Measurements from ENCODE around the gene CHD9NB. TPM values are rescaled to one million over a fixed set of nuclear protein-coding genes. Genes with fewer than 3 reads are reported as not detected.
A peak's percentile ranks its signal among the peaks of the same experiment; 100 is the strongest.

Gene CHD9NB
- total and polyA plus RNA-seq, 10 of the 15 experiments (the other 5 are each of a cell fraction or from before 2014, with no cell fraction given): 0.14 to 1.6 (median 0.73) TPM

- WGBS (ENCODE audit: insufficient coverage, insufficient replicate concordance, low lambda C conversion rate, missing lambda C conversion rate): 26% methylated on average over 1 of the region's 1 CpG
- ATAC-seq: peak; percentile 36; the same call in 1 of the 3 replicates
- H3K4me1 ChIP-seq (ENCODE audit: control insufficient read depth, insufficient read depth, low read length): no peaks in the 10 kb centered on the region
- no peak overlapping the region for H3K27ac ChIP-seq (ENCODE audit: control insufficient read depth, insufficient read depth)
- ChIA-PET POLR2A (no interaction called here), SMC1A (ENCODE audit: uncharacterized antibody, unreplicated experiment) (no interaction called here), RAD21 (ENCODE audit: unreplicated experiment) (no interaction called here), CTCF (no interaction called here)
- no peaks in the 10 kb centered on the region for H3K27me3 ChIP-seq (replicated peaks in 1 of 2; ENCODE audit: control insufficient read depth in 2 of 2, insufficient read depth in 2 of 2, low read length in 1 of 2)
- in situ Hi-C loops (cut with MboI): no loop called here
- no peak overlapping the region for H3K4me2 ChIP-seq (ENCODE audit: control insufficient read depth, insufficient read depth)
- BruUV-seq (replicated peaks): no TSS peak
- no peaks in the 10 kb centered on the region for H3K9me3 ChIP-seq (replicated peaks; ENCODE audit: control insufficient read depth, insufficient read depth, low read length)
- no peak for DNase-seq (ENCODE audit: low read depth, low spot score)
- no peak overlapping the region for H3K4me3 ChIP-seq
- no peaks in the 10 kb centered on the region for H4K20me1 ChIP-seq (ENCODE audit: control insufficient read depth, insufficient read depth)
- no peak overlapping the region for H2AFZ ChIP-seq (ENCODE audit: control insufficient read depth, low read depth, low read length)
- H3K36me3 ChIP-seq (ENCODE audit: control insufficient read depth in 2 of 2, insufficient read depth in 2 of 2, low read length in 1 of 2): no peaks in the 10 kb centered on the region
- no peaks in the 10 kb centered on the region for H3K79me2 ChIP-seq (ENCODE audit: control insufficient read depth, insufficient read depth, low read length)
- peak; percentile 49 for FAIRE-seq
- no peak overlapping the region for H3K9ac ChIP-seq (ENCODE audit: control insufficient read depth, insufficient read depth, low read length)
- intact Hi-C loops (cut with micrococcal nuclease; ENCODE audit: unreplicated experiment): no loop called here
- TF ChIP-seq USF1 (IDR thresholded peaks at IDR 0.05; ENCODE audit: borderline replicate concordance, extremely low read length, insufficient read depth, low read depth, low read length) (no peak), RELB (IDR thresholded peaks at IDR 0.05; ENCODE audit: low read depth) (no peak), NFIC (IDR thresholded peaks at IDR 0.05; ENCODE audit: low read depth, low read length) (no peak), SMARCA5 (IDR thresholded peaks at IDR 0.05) (no peak), E2F8 (IDR thresholded peaks at IDR 0.05; ENCODE audit: low read depth, partially characterized antibody) (no peak), BACH1 (IDR thresholded peaks at IDR 0.05; ENCODE audit: borderline replicate concordance) (no peak), IRF5 (IDR thresholded peaks at IDR 0.05; ENCODE audit: borderline replicate concordance) (no peak), BCL11A (IDR thresholded peaks at IDR 0.05; ENCODE audit: low read depth, low read length) (no peak), RFX5 (IDR thresholded peaks at IDR 0.05; ENCODE audit: low read depth, low read length) (no peak)
- TF ChIP-seq, protein P1, sequence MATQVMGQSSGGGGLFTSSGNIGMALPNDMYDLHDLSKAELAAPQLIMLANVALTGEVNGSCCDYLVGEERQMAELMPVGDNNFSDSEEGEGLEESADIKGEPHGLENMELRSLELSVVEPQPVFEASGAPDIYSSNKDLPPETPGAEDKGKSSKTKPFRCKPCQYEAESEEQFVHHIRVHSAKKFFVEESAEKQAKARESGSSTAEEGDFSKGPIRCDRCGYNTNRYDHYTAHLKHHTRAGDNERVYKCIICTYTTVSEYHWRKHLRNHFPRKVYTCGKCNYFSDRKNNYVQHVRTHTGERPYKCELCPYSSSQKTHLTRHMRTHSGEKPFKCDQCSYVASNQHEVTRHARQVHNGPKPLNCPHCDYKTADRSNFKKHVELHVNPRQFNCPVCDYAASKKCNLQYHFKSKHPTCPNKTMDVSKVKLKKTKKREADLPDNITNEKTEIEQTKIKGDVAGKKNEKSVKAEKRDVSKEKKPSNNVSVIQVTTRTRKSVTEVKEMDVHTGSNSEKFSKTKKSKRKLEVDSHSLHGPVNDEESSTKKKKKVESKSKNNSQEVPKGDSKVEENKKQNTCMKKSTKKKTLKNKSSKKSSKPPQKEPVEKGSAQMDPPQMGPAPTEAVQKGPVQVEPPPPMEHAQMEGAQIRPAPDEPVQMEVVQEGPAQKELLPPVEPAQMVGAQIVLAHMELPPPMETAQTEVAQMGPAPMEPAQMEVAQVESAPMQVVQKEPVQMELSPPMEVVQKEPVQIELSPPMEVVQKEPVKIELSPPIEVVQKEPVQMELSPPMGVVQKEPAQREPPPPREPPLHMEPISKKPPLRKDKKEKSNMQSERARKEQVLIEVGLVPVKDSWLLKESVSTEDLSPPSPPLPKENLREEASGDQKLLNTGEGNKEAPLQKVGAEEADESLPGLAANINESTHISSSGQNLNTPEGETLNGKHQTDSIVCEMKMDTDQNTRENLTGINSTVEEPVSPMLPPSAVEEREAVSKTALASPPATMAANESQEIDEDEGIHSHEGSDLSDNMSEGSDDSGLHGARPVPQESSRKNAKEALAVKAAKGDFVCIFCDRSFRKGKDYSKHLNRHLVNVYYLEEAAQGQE (IDR thresholded peaks at IDR 0.05; ENCODE audit: low read depth, low read length): no peak
- TF ChIP-seq, protein P2, sequence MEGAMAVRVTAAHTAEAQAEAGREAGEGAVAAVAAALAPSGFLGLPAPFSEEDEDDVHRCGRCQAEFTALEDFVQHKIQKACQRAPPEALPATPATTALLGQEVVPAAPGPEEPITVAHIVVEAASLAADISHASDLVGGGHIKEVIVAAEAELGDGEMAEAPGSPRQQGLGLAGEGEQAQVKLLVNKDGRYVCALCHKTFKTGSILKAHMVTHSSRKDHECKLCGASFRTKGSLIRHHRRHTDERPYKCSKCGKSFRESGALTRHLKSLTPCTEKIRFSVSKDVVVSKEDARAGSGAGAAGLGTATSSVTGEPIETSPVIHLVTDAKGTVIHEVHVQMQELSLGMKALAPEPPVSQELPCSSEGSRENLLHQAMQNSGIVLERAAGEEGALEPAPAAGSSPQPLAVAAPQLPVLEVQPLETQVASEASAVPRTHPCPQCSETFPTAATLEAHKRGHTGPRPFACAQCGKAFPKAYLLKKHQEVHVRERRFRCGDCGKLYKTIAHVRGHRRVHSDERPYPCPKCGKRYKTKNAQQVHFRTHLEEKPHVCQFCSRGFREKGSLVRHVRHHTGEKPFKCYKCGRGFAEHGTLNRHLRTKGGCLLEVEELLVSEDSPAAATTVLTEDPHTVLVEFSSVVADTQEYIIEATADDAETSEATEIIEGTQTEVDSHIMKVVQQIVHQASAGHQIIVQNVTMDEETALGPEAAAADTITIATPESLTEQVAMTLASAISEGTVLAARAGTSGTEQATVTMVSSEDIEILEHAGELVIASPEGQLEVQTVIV (IDR thresholded peaks at IDR 0.05; ENCODE audit: borderline replicate concordance, partially characterized antibody): no peak
Observed at GRCh38 chr16:53007095-53007494, 45.6 kb downstream of the CHD9NB start.

Data from GM12878 (cell line).